ENCODE results near the gene STOM.

DNA sequence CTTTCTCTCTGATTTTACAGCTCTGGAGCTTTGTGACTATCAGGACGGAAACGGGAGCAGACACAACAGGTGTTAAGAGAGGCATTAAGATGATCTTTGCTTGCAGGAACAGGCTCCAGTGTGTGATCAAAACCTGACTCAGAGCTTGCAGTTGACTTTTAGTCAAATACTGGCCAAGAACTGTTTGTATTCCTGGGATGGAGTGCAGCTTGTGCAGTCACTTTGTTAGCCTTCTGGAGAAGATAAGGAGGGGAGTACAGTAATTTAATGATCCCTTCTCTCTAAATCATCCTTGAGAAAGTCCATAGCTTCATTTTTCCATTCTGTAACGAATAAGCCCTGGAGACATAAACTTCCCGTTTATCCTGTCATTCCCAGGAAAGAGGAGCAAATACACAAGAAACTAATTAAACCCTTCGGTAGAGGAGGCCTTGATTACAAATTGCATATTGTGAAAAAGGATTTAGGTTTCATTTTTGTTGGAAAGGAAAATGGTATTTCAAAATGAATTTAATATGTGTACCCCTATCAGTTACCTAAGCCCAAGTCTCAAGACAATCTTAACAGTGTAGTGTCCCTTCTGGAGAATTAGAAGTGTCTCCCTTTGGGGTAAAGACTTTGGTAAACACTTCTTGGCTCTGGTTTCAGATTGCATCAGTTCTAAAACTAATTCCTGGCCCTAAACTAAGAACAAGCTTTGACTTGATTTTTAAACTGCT lies 3.1 kb upstream of the STOM start:
- TF ChIP-seq, protein P1, sequence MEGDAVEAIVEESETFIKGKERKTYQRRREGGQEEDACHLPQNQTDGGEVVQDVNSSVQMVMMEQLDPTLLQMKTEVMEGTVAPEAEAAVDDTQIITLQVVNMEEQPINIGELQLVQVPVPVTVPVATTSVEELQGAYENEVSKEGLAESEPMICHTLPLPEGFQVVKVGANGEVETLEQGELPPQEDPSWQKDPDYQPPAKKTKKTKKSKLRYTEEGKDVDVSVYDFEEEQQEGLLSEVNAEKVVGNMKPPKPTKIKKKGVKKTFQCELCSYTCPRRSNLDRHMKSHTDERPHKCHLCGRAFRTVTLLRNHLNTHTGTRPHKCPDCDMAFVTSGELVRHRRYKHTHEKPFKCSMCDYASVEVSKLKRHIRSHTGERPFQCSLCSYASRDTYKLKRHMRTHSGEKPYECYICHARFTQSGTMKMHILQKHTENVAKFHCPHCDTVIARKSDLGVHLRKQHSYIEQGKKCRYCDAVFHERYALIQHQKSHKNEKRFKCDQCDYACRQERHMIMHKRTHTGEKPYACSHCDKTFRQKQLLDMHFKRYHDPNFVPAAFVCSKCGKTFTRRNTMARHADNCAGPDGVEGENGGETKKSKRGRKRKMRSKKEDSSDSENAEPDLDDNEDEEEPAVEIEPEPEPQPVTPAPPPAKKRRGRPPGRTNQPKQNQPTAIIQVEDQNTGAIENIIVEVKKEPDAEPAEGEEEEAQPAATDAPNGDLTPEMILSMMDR (IDR thresholded peaks at IDR 0.05) = no peak
- no peak for TF ChIP-seq POLR2A (IDR thresholded peaks at IDR 0.05)
